ENCODE measurements around the gene IMP4. TPM values are rescaled to one million over a fixed set of nuclear protein-coding genes. Genes with fewer than 3 reads are reported as not detected.

IMP4 gene
- polyA plus RNA-seq, 1 donor (not counting 4 experiments of a cell fraction or from before 2014, with no cell fraction given) = 75.8 TPM

DNA sequence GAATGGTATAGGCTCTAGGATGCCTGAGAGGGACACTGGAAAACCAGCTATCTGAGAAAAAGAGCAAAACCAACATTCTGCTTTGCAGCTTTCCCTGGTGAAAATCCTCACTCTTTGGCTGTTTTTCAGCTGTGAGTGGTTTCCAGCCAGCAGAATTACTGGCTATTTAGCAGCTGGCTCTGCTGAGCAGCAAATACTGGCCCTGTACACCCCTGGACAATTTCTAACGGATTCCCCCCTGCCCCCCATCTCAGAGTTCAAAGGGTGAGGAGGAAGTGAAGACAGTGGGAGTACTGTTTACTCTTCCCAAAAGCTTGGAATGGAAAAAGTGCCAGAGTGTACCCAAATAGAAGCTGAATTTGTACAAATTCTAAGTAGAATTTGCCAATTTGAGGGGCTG is 26.1 kb upstream of the IMP4 start:
- Histone ChIP-seq H3K79me2 (ENCODE audit: control insufficient read depth, insufficient read depth, low read length) (no peaks in the 10 kb centered on the region), H3K4me1 (ENCODE audit: control insufficient read depth, extremely low read depth, insufficient read depth, low read length) (no peaks in the 10 kb centered on the region), H3K4me3 (ENCODE audit: control insufficient read depth in 2 of 3, extremely low read depth in 1 of 3, insufficient read depth in 2 of 3, low read depth in 1 of 3, low read length in 3 of 3) (no peak overlapping the region), H3K27me3 (ENCODE audit: control insufficient read depth, extremely low read depth, insufficient read depth, low read length) (no peaks in the 10 kb centered on the region), H4K20me1 (ENCODE audit: control insufficient read depth, extremely low read depth, insufficient read depth, low read length) (no peaks in the 10 kb centered on the region), H3K27ac (ENCODE audit: control insufficient read depth, insufficient read depth, low read length) (no peak overlapping the region), H3K9ac (ENCODE audit: control insufficient read depth, extremely low read depth, insufficient read depth, low read length) (no peak overlapping the region), H3K9me3 (ENCODE audit: control insufficient read depth, low read depth, low read length) (no peaks in the 10 kb centered on the region), H3K36me3 (ENCODE audit: control insufficient read depth in 2 of 2, extremely low read depth in 1 of 2, insufficient read depth in 2 of 2, low read length in 2 of 2) (no peaks in the 10 kb centered on the region), H3K9me1 (ENCODE audit: control insufficient read depth, extremely low read depth, insufficient read depth, low read length) (no peaks in the 10 kb centered on the region), H2AFZ (ENCODE audit: control insufficient read depth, low read length) (no peak overlapping the region), H3K4me2 (ENCODE audit: control insufficient read depth, extremely low read depth, insufficient read depth, low read depth, low read length) (no peak overlapping the region)
- DNase-seq (ENCODE audit: low read depth, low spot score) (no peak), FAIRE-seq (no peak)
- TF ChIP-seq, protein P1, sequence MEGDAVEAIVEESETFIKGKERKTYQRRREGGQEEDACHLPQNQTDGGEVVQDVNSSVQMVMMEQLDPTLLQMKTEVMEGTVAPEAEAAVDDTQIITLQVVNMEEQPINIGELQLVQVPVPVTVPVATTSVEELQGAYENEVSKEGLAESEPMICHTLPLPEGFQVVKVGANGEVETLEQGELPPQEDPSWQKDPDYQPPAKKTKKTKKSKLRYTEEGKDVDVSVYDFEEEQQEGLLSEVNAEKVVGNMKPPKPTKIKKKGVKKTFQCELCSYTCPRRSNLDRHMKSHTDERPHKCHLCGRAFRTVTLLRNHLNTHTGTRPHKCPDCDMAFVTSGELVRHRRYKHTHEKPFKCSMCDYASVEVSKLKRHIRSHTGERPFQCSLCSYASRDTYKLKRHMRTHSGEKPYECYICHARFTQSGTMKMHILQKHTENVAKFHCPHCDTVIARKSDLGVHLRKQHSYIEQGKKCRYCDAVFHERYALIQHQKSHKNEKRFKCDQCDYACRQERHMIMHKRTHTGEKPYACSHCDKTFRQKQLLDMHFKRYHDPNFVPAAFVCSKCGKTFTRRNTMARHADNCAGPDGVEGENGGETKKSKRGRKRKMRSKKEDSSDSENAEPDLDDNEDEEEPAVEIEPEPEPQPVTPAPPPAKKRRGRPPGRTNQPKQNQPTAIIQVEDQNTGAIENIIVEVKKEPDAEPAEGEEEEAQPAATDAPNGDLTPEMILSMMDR (optimal IDR thresholded peaks at IDR 0.05 in 1 of 3, IDR thresholded peaks at IDR 0.05 in 1 of 3, conservative IDR thresholded peaks at IDR 0.05 in 1 of 3; ENCODE audit: extremely low read depth in 1 of 3, insufficient read depth in 2 of 3, low read length in 3 of 3) = no peak
- dilution Hi-C loops (cut with MboI; ENCODE audit: extremely low pct_ligation_motif_present, low sequenced_read_pairs) = no loop called here

- no peak for TF ChIP-seq EZH2 (IDR thresholded peaks at IDR 0.05; ENCODE audit: low read length)
- TF ChIP-seq, protein P1 (optimal IDR thresholded peaks at IDR 0.05 in 1 of 3, IDR thresholded peaks at IDR 0.05 in 1 of 3, conservative IDR thresholded peaks at IDR 0.05 in 1 of 3; ENCODE audit: extremely low read depth in 1 of 3, insufficient read depth in 2 of 3, low read length in 3 of 3) = no peak
- Histone ChIP-seq H2AFZ (ENCODE audit: control insufficient read depth, low read length) (no peak overlapping the region), H3K9me3 (ENCODE audit: control insufficient read depth, low read depth, low read length) (no peaks in the 10 kb centered on the region)
Observed at GRCh38 chr2:130318906-130319305, 23.8 kb upstream of the IMP4 start.

More at GRCh38 chr2:130318906-130319305, 23.8 kb upstream of the IMP4 start:
- Histone ChIP-seq H3K4me1 (ENCODE audit: control insufficient read depth, extremely low read depth, insufficient read depth, low read length) (no peaks in the 10 kb centered on the region), H3K27me3 (ENCODE audit: control insufficient read depth, extremely low read depth, insufficient read depth, low read length) (no peaks in the 10 kb centered on the region), H3K9ac (ENCODE audit: control insufficient read depth, extremely low read depth, insufficient read depth, low read length) (no peak overlapping the region), H3K36me3 (ENCODE audit: control insufficient read depth in 2 of 2, extremely low read depth in 1 of 2, insufficient read depth in 2 of 2, low read length in 2 of 2) (no peaks in the 10 kb centered on the region), H4K20me1 (ENCODE audit: control insufficient read depth, extremely low read depth, insufficient read depth, low read length) (no peaks in the 10 kb centered on the region), H3K4me2 (ENCODE audit: control insufficient read depth, extremely low read depth, insufficient read depth, low read depth, low read length) (no peak overlapping the region), H3K4me3 (ENCODE audit: control insufficient read depth in 2 of 3, extremely low read depth in 1 of 3, insufficient read depth in 2 of 3, low read depth in 1 of 3, low read length in 3 of 3) (no peak overlapping the region), H3K79me2 (ENCODE audit: control insufficient read depth, insufficient read depth, low read length) (no peaks in the 10 kb centered on the region), H3K27ac (ENCODE audit: control insufficient read depth, insufficient read depth, low read length) (no peak overlapping the region), H3K9me1 (ENCODE audit: control insufficient read depth, extremely low read depth, insufficient read depth, low read length) (no peaks in the 10 kb centered on the region)
- dilution Hi-C loops (cut with MboI; ENCODE audit: extremely low pct_ligation_motif_present, low sequenced_read_pairs) = no loop called here
- FAIRE-seq (no peak), DNase-seq (ENCODE audit: low read depth, low spot score) (no peak)

All from keratinocyte (primary cell).